ENCODE measurements around the gene ERC2. TPM values are rescaled to one million over a fixed set of nuclear protein-coding genes. Genes with fewer than 3 reads are reported as not detected.

ERC2 gene
- total RNA-seq, 1 donor from 2014 or later, result 0.11 TPM

GRCh38 chr3:55658690-55659562 is 809.3 kb downstream of the ERC2 start:
- no peaks in the 10 kb centered on the region for H3K9me3 ChIP-seq
- no peak for DNase-seq (ENCODE audit: low spot score in 2 of 2)
- no peak for TF ChIP-seq CTCF (IDR thresholded peaks at IDR 0.05)
- no peaks in the 10 kb centered on the region for H3K27me3 ChIP-seq
- no peak overlapping the region for H3K27ac ChIP-seq
- H3K4me1 ChIP-seq, result no peaks in the 10 kb centered on the region
- intact Hi-C loops (cut with DNase I), result no loop called here
- H3K36me3 ChIP-seq, result no peaks in the 10 kb centered on the region
- H3K4me3 ChIP-seq, result no peak overlapping the region

GRCh38 chr3:55658270-55658669 is 810.0 kb downstream of the ERC2 start:
- Histone ChIP-seq H3K27me3 (no peaks in the 10 kb centered on the region), H3K9me3 (no peaks in the 10 kb centered on the region), H3K27ac (no peak overlapping the region), H3K36me3 (no peaks in the 10 kb centered on the region), H3K4me3 (no peak overlapping the region), H3K4me1 (no peaks in the 10 kb centered on the region)
- DNase-seq (ENCODE audit: low spot score in 2 of 2), result no peak
- TF ChIP-seq CTCF (IDR thresholded peaks at IDR 0.05), result no peak
- intact Hi-C loops (cut with DNase I), result no loop called here

- intact Hi-C loops (cut with DNase I), result no loop called here
- H3K27me3 ChIP-seq, result no peaks in the 10 kb centered on the region
- H3K36me3 ChIP-seq, result no peaks in the 10 kb centered on the region
- no peak for TF ChIP-seq CTCF (IDR thresholded peaks at IDR 0.05)
- H3K4me1 ChIP-seq, result no peaks in the 10 kb centered on the region
- H3K27ac ChIP-seq, result no peak overlapping the region
- H3K4me3 ChIP-seq, result no peak overlapping the region
- no peaks in the 10 kb centered on the region for H3K9me3 ChIP-seq
- DNase-seq (ENCODE audit: low spot score in 2 of 2), result no peak
Measured at GRCh38 chr3:55655544-55655943, 812.7 kb downstream of the ERC2 start.

- intact Hi-C loops (cut with DNase I), result no loop called here
- no peak for DNase-seq (ENCODE audit: low spot score in 2 of 2)
Measured at GRCh38 chr3:55654123-55654760, 814.0 kb downstream of the ERC2 start.

GRCh38 chr3:55651011-55651410 is 817.3 kb downstream of the ERC2 start:
- no peak for TF ChIP-seq CTCF (IDR thresholded peaks at IDR 0.05)
- Histone ChIP-seq H3K27me3 (no peaks in the 10 kb centered on the region), H3K4me3 (no peak overlapping the region), H3K9me3 (no peaks in the 10 kb centered on the region), H3K36me3 (no peaks in the 10 kb centered on the region), H3K27ac (no peak overlapping the region), H3K4me1 (no peaks in the 10 kb centered on the region)
- intact Hi-C loops (cut with DNase I), result no loop called here
- DNase-seq (ENCODE audit: low spot score in 2 of 2), result no peak

More at GRCh38 chr3:55654123-55654760, 814.0 kb downstream of the ERC2 start:
- Histone ChIP-seq H3K27me3 (no peaks in the 10 kb centered on the region), H3K4me1 (no peaks in the 10 kb centered on the region), H3K27ac (no peak overlapping the region), H3K36me3 (no peaks in the 10 kb centered on the region), H3K4me3 (no peak overlapping the region), H3K9me3 (no peaks in the 10 kb centered on the region)
- no peak for TF ChIP-seq CTCF (IDR thresholded peaks at IDR 0.05)
